Subcutaneous adipose tissue (tissue), 4 donors: Measurements from ENCODE around the gene FOXN3. TPM values are rescaled to one million over a fixed set of nuclear protein-coding genes. Genes with fewer than 3 reads are reported as not detected.

Source experiments
- CTCF ChIP-seq: fragments of 450-650 bp; IDR thresholded peaks from one replicate; pipeline ENCODE4 v1.5.1; 2016; ENCODE audit warnings: low read depth, mild to moderate bottlenecking, control low read depth, antibody characterized with exemption, moderate library complexity
- total RNA-seq, 4 donors: library from RNA; depleted of rRNA; stranded (reverse); fragments of >200 nt; gene quantifications; one replicate each; pipeline ENCODE4 v1.1.0, GENCODE V29; 2016

Gene FOXN3
- total RNA-seq, 4 donors from 2014 or later, result 153 to 173 (median 171) TPM

GRCh38 chr14:89188492-89188891 lies 228.5 kb downstream of the FOXN3 start:
- TF ChIP-seq CTCF, result no peak

GRCh38 chr14:89187501-89187900 lies 229.5 kb downstream of the FOXN3 start:
- TF ChIP-seq CTCF, result no peak

DNA sequence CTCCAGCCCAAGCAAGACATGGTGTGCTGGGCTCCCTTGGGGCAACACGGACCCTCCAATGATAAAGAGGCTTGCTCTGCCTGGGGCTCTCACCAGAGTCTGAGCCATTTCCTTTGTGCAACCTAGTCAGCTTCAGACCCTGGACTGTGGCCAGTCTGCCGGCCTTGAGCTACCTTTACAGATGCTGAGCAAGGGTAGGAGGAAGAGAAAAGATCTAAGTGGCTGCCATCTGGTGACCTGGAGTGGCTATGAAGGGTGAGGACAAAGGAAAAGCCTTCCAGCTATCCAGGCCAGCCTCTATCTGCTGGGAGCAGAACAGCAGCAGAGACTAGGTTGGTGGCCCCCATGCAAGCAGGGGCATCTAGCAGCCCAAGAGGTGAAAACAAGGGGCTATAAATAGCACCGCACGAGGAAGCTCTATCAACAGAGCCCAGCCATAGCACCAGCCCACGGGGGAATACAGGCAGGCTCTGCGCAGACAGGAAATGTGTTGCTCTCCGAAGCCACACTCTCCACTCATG lies 230.1 kb downstream of the FOXN3 start:
- no peak for TF ChIP-seq CTCF

- no peak for TF ChIP-seq CTCF
Measured at GRCh38 chr14:89185919-89186855, 230.8 kb downstream of the FOXN3 start.

- no peak for TF ChIP-seq CTCF
Measured at GRCh38 chr14:89184952-89185351, 232.1 kb downstream of the FOXN3 start.

- no peak for TF ChIP-seq CTCF
Measured at GRCh38 chr14:89182326-89182725, 234.7 kb downstream of the FOXN3 start.

DNA sequence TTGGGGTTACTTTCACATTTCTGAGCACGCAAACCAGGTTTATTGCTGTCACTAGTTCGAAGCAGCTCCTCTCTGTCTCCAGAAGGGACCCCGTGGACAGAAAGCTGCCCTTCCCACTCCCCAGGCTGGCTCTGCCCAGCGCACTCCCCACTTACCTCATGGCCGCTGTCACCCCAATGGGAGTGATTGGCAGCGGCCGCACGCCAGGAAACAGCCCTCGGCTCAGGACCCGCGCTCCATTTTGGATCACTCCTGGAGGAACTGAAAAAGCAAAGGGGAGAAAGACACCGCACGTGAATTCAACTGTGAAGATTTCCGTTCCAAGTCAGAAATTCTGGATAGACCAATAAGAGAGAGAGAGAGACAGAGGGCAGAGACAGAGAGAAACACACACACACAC lies 236.5 kb downstream of the FOXN3 start:
- no peak for TF ChIP-seq CTCF
